Measurements from ENCODE around the gene ARHGAP24.

ARHGAP24 gene

DNA sequence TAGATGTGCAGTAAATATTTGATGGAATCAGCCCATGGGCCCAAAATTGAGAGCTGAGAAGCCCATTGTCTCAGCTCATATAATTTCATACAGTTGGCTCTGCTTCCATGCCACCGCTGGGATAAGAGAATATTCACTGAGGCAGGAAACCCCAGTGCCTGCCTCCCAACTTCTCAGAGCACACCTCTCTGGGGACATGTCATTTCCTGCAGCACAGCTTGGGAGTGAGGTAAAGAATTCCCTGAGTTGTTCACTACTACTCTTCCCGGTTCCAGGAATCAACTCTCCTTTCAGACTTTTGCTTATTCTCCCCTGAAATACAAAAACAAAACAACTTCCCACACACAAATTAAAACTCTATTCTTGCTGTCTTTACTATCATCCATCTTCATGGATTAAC, 495.6 kb downstream of the ARHGAP24 start:
- no peak for DNase-seq (ENCODE audit: low read depth, low spot score)
- no peak overlapping the region for H3K4me3 ChIP-seq (ENCODE audit: low read depth, low read length)
- ChIA-PET CTCF (interaction anchor here (0.8 to 5.8 kb wide), 11 partner anchors 11 to 886 kb away, joined by 3 to 58 read pairs (median 9); no protein-coding TSS in a partner anchor), POLR2A (no interaction called here)
- TF ChIP-seq, protein P1, sequence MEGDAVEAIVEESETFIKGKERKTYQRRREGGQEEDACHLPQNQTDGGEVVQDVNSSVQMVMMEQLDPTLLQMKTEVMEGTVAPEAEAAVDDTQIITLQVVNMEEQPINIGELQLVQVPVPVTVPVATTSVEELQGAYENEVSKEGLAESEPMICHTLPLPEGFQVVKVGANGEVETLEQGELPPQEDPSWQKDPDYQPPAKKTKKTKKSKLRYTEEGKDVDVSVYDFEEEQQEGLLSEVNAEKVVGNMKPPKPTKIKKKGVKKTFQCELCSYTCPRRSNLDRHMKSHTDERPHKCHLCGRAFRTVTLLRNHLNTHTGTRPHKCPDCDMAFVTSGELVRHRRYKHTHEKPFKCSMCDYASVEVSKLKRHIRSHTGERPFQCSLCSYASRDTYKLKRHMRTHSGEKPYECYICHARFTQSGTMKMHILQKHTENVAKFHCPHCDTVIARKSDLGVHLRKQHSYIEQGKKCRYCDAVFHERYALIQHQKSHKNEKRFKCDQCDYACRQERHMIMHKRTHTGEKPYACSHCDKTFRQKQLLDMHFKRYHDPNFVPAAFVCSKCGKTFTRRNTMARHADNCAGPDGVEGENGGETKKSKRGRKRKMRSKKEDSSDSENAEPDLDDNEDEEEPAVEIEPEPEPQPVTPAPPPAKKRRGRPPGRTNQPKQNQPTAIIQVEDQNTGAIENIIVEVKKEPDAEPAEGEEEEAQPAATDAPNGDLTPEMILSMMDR (IDR thresholded peaks at IDR 0.05; ENCODE audit: insufficient read depth, low read length, missing control alignments) = no peak

DNA sequence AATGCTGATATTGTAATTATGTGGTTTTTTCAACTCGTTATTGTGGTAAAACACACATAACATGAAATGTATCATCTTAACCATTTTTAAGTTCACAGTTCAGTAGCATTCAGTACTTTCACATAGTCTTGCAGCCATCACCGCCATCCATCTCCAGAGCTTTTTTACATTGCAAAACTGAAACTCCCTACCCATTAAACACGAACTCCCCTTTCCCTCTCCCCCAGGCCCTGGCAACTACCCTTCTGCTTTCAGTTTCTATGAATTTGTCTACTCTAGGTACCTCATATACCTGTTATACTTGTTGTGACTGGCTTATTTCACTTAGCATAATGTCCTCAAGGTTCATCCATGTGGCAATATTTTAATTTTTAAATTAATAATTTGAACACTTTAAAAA, 504.3 kb downstream of the ARHGAP24 start:
- ChIA-PET CTCF (interaction anchor here (1.4 kb wide), 1 partner anchor 10 kb away, joined by 3 read pairs; no protein-coding TSS in a partner anchor), POLR2A (no interaction called here)
- DNase-seq (ENCODE audit: low read depth, low spot score) = no peak
- H3K4me3 ChIP-seq (ENCODE audit: low read depth, low read length) = no peak overlapping the region
- TF ChIP-seq, protein P1 (IDR thresholded peaks at IDR 0.05; ENCODE audit: insufficient read depth, low read length, missing control alignments) = no peak

GRCh38 chr4:85986266-85986665, 511.3 kb downstream of the ARHGAP24 start:
- TF ChIP-seq, protein P1 (IDR thresholded peaks at IDR 0.05; ENCODE audit: insufficient read depth, low read length, missing control alignments) = no peak
- CTCF ChIA-PET = no interaction called here
- POLR2A ChIA-PET = no interaction called here

DNA sequence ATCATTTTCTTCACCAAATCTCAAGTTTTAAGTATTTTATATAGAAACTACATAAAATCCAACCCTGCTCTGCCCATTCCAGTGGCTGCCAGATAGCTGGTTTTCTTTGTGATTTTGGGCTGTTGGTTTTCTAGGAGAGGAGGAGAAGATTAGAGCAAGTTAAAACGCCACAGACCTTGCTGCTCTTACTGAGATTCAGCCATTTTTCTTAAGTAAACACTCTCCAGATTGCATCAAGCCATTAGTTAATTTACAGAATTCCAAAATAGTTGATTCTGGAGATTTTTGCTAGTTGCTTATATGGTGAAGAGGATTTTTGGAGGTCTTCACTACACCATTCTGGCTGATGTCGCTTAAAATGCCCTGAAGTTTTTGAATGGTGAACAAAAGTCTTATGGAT, 518.7 kb downstream of the ARHGAP24 start:
- ChIA-PET CTCF (interaction anchor here (1.1 kb wide), 1 partner anchor 12 kb away, joined by 3 read pairs; no protein-coding TSS in a partner anchor), POLR2A (no interaction called here)
- no peak overlapping the region for H3K4me3 ChIP-seq (ENCODE audit: low read depth, low read length)
- TF ChIP-seq, protein P1 (IDR thresholded peaks at IDR 0.05; ENCODE audit: insufficient read depth, low read length, missing control alignments) = no peak
- no peak for DNase-seq (ENCODE audit: low read depth, low spot score)

More at GRCh38 chr4:85986266-85986665, 511.3 kb downstream of the ARHGAP24 start:
- no peak for DNase-seq (ENCODE audit: low read depth, low spot score)
- no peak overlapping the region for H3K4me3 ChIP-seq (ENCODE audit: low read depth, low read length)

- no peak overlapping the region for H3K4me3 ChIP-seq (ENCODE audit: low read depth, low read length)
- TF ChIP-seq, protein P1 (IDR thresholded peaks at IDR 0.05; ENCODE audit: insufficient read depth, low read length, missing control alignments) = no peak
- CTCF ChIA-PET = interaction anchor here (1.1 kb wide), 1 partner anchor 11 kb away, joined by 3 read pairs; no protein-coding TSS in a partner anchor
- no peak for DNase-seq (ENCODE audit: low read depth, low spot score)
- POLR2A ChIA-PET = no interaction called here
These were observed 519.6 kb downstream of the ARHGAP24 start for GRCh38 chr4:85994576-85994975.

- CTCF ChIA-PET = no interaction called here
- POLR2A ChIA-PET = no interaction called here
These were observed 520.4 kb downstream of the ARHGAP24 start for GRCh38 chr4:85995361-85995760.

More at GRCh38 chr4:85995361-85995760, 520.4 kb downstream of the ARHGAP24 start:
- TF ChIP-seq, protein P1 (IDR thresholded peaks at IDR 0.05; ENCODE audit: insufficient read depth, low read length, missing control alignments) = no peak
- no peak for DNase-seq (ENCODE audit: low read depth, low spot score)
- H3K4me3 ChIP-seq (ENCODE audit: low read depth, low read length) = no peak overlapping the region

Data from AG04449 (cell line).